GM12892 (cell line): ENCODE results near the gene OBSCN.

ENCODE experiments used
- POLR2A ChIP-seq: IDR thresholded peaks from 2 replicates; pipeline ENCODE4 v1.6.1; 2011; ENCODE audit warnings: low read depth, low read length, control low read depth
- POLR2AphosphoS5 ChIP-seq: IDR thresholded peaks from 2 replicates; pipeline ENCODE4 v1.6.1; 2011; ENCODE audit warnings: low read depth, low read length, control low read depth
- TAF1 ChIP-seq: IDR thresholded peaks from 2 replicates; pipeline ENCODE4 v1.6.1; 2011; ENCODE audit warnings: low read depth, mild to moderate bottlenecking, control low read depth, low read length, borderline replicate concordance

GRCh38 chr1:228308628-228309325, 100.9 kb downstream of the OBSCN start:
- TF ChIP-seq POLR2AphosphoS5: no peak
- TF ChIP-seq TAF1: no peak
- TF ChIP-seq POLR2A: no peak
